Measurements from ENCODE around the gene WNT7A.

DNA sequence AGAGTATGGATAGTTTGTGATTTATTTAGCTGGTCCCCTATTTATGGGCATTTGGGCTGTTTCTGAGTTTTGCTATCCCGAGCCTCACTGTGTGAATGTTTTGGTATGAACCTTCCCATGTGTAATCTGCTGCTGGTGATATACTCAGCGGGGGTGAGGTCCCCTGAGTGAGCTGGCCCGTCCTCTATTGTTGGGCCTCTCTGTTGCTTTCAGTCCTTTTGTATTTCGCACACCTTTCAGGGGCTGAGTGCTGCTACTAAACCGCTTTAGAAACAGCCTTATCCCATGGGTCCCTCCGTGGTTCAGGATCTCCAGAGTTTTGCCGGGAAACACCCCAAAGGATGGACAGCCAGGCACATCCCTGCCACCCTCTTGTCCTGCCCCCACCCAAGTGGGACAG lies 94.5 kb downstream of the WNT7A start:
- TF ChIP-seq NR2F2 (IDR thresholded peaks at IDR 0.05): no peak
- TF ChIP-seq, protein P1, sequence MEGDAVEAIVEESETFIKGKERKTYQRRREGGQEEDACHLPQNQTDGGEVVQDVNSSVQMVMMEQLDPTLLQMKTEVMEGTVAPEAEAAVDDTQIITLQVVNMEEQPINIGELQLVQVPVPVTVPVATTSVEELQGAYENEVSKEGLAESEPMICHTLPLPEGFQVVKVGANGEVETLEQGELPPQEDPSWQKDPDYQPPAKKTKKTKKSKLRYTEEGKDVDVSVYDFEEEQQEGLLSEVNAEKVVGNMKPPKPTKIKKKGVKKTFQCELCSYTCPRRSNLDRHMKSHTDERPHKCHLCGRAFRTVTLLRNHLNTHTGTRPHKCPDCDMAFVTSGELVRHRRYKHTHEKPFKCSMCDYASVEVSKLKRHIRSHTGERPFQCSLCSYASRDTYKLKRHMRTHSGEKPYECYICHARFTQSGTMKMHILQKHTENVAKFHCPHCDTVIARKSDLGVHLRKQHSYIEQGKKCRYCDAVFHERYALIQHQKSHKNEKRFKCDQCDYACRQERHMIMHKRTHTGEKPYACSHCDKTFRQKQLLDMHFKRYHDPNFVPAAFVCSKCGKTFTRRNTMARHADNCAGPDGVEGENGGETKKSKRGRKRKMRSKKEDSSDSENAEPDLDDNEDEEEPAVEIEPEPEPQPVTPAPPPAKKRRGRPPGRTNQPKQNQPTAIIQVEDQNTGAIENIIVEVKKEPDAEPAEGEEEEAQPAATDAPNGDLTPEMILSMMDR (IDR thresholded peaks at IDR 0.05; ENCODE audit: low read depth, low read length, missing input control): no peak
- TF ChIP-seq FOXA2 (IDR thresholded peaks at IDR 0.05): no peak
- TF ChIP-seq TAF1 (conservative IDR thresholded peaks at IDR 0.05): no peak
- TF ChIP-seq, protein P2, sequence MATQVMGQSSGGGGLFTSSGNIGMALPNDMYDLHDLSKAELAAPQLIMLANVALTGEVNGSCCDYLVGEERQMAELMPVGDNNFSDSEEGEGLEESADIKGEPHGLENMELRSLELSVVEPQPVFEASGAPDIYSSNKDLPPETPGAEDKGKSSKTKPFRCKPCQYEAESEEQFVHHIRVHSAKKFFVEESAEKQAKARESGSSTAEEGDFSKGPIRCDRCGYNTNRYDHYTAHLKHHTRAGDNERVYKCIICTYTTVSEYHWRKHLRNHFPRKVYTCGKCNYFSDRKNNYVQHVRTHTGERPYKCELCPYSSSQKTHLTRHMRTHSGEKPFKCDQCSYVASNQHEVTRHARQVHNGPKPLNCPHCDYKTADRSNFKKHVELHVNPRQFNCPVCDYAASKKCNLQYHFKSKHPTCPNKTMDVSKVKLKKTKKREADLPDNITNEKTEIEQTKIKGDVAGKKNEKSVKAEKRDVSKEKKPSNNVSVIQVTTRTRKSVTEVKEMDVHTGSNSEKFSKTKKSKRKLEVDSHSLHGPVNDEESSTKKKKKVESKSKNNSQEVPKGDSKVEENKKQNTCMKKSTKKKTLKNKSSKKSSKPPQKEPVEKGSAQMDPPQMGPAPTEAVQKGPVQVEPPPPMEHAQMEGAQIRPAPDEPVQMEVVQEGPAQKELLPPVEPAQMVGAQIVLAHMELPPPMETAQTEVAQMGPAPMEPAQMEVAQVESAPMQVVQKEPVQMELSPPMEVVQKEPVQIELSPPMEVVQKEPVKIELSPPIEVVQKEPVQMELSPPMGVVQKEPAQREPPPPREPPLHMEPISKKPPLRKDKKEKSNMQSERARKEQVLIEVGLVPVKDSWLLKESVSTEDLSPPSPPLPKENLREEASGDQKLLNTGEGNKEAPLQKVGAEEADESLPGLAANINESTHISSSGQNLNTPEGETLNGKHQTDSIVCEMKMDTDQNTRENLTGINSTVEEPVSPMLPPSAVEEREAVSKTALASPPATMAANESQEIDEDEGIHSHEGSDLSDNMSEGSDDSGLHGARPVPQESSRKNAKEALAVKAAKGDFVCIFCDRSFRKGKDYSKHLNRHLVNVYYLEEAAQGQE (IDR thresholded peaks at IDR 0.05): no peak
- TF ChIP-seq, protein P3, sequence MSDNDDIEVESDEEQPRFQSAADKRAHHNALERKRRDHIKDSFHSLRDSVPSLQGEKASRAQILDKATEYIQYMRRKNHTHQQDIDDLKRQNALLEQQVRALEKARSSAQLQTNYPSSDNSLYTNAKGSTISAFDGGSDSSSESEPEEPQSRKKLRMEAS (IDR thresholded peaks at IDR 0.05): no peak
- TF ChIP-seq RAD21 (IDR thresholded peaks at IDR 0.05): no peak
- no peak for TF ChIP-seq HNF4G (IDR thresholded peaks at IDR 0.05)
- TF ChIP-seq, protein P4, sequence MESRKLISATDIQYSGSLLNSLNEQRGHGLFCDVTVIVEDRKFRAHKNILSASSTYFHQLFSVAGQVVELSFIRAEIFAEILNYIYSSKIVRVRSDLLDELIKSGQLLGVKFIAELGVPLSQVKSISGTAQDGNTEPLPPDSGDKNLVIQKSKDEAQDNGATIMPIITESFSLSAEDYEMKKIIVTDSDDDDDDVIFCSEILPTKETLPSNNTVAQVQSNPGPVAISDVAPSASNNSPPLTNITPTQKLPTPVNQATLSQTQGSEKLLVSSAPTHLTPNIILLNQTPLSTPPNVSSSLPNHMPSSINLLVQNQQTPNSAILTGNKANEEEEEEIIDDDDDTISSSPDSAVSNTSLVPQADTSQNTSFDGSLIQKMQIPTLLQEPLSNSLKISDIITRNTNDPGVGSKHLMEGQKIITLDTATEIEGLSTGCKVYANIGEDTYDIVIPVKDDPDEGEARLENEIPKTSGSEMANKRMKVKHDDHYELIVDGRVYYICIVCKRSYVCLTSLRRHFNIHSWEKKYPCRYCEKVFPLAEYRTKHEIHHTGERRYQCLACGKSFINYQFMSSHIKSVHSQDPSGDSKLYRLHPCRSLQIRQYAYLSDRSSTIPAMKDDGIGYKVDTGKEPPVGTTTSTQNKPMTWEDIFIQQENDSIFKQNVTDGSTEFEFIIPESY (IDR thresholded peaks at IDR 0.05): no peak
- no peak for TF ChIP-seq FOXA1 (IDR thresholded peaks at IDR 0.05)
- no peak for TF ChIP-seq GABPA (IDR thresholded peaks at IDR 0.05 in 1 of 2, conservative IDR thresholded peaks at IDR 0.05 in 1 of 2)
- no peak for TF ChIP-seq HNF4A (conservative IDR thresholded peaks at IDR 0.05)
- no peak for TF ChIP-seq SP1 (IDR thresholded peaks at IDR 0.05)
- TF ChIP-seq RXRA (IDR thresholded peaks at IDR 0.05): no peak

Data from liver (tissue), 3 donors.